Right atrium auricular region (tissue), 2 donors: Measurements from ENCODE around the gene MAP1B. TPM values are rescaled to one million over a fixed set of nuclear protein-coding genes. Genes with fewer than 3 reads are reported as not detected.

Source experiments
- DNase-seq: peaks from one replicate; pipeline ENCODE4 v3.0.0-alpha.2; 2019; ENCODE audit warnings: low spot score
- H3K27ac ChIP-seq, 2 donors: fragments of 200-600 bp; sonication (generic); 1 replicate in 1 of 2; 2 replicates in 1 of 2; pipeline ENCODE4 v1.5.1; 2016 to 2019
- H3K27me3 ChIP-seq, 2 donors: fragments of 200-600 bp; sonication (generic); one replicate each; pipeline versions ENCODE4 v1.5.1 to v1.6.0; 2017 to 2019
- H3K36me3 ChIP-seq: fragments of 200-600 bp; sonication (generic); one replicate; pipeline ENCODE4 v1.5.1; 2016
- H3K4me1 ChIP-seq, 2 donors: fragments of 200-600 bp; sonication (generic); one replicate each; pipeline versions ENCODE4 v1.5.1 to v1.6.0; 2017 to 2019
- H3K4me3 ChIP-seq, 2 donors: fragments of 200-600 bp; sonication (generic); 1 replicate in 1 of 2; 2 replicates in 1 of 2; pipeline ENCODE4 v1.5.1; 2017 to 2019; ENCODE audit warnings: mild to moderate bottlenecking in 1 of 2, moderate library complexity in 1 of 2
- H3K9me3 ChIP-seq, 2 donors: fragments of 200-600 bp; sonication (generic); one replicate each; pipeline ENCODE4 v1.5.1; 2019
- total RNA-seq, 2 donors: library from RNA; depleted of rRNA; stranded (reverse); fragments of >200 nt; gene quantifications; one replicate each; pipeline ENCODE4 v1.1.0, GENCODE V29; 2016
- TF ChIP-seq, protein P1 (sequence below), 2 donors: fragments of 200-600 bp; sonication (generic); IDR thresholded peaks; one replicate each; pipeline ENCODE4 v1.5.1; 2019; ENCODE audit warnings: antibody characterized with exemption in 2 of 2

MAP1B gene
- total RNA-seq, 2 donors from 2014 or later: 203 to 558 TPM

DNA sequence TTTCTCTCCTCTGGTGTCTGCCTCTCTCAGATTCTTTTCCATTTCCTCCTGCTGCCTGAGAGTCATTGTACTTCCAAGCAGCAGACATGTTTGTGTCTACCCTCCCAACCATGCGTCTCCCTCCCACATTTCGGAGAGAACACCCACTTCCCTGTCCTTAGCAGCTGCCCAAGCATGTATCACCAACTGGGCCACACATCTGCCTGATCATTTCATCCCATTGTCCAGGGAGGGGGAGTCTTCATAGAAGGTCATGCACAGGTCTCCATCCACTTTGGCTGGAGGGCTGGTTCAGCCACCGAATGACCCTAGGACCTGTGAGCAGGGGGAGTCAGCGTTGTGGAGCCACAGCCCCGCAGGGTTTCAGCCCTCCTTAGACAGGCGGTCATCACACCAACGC is 75.4 kb downstream of the MAP1B start:
- TF ChIP-seq, protein P1, sequence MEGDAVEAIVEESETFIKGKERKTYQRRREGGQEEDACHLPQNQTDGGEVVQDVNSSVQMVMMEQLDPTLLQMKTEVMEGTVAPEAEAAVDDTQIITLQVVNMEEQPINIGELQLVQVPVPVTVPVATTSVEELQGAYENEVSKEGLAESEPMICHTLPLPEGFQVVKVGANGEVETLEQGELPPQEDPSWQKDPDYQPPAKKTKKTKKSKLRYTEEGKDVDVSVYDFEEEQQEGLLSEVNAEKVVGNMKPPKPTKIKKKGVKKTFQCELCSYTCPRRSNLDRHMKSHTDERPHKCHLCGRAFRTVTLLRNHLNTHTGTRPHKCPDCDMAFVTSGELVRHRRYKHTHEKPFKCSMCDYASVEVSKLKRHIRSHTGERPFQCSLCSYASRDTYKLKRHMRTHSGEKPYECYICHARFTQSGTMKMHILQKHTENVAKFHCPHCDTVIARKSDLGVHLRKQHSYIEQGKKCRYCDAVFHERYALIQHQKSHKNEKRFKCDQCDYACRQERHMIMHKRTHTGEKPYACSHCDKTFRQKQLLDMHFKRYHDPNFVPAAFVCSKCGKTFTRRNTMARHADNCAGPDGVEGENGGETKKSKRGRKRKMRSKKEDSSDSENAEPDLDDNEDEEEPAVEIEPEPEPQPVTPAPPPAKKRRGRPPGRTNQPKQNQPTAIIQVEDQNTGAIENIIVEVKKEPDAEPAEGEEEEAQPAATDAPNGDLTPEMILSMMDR (IDR thresholded peaks at IDR 0.05): no peak
- H3K4me3 ChIP-seq: no peak overlapping the region
- H3K27ac ChIP-seq: no peak overlapping the region
- H3K27me3 ChIP-seq: no peaks in the 10 kb centered on the region
- H3K36me3 ChIP-seq: peaks cover 36% of the 10 kb centered on the region
- no peak for DNase-seq
- H3K4me1 ChIP-seq: peaks cover 0 to 60% of the 10 kb centered on the region in 2 donors
- H3K9me3 ChIP-seq: no peaks in the 10 kb centered on the region

DNA sequence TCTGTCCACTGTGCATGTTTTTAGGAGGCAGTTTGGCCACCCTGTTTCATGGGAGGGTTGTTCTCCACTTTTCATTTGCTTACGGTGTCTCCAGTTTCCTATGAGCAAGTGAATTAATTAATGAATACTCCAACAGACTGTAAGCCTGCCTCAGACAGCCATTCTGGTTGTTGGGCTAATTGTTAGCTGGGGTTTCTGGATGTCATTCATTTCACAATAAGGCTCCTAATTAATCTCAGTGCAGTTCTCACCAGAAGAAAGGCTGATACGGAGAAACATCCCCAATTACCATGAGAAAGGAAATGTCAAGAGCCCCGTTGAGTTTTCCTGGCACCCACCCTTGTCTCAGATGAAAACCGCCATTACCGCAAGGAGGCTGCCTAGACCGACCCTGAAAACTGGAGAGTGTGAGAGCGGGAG is 75.8 kb downstream of the MAP1B start:
- DNase-seq: no peak
- no peak overlapping the region for H3K4me3 ChIP-seq
- no peak overlapping the region for H3K27ac ChIP-seq
- H3K27me3 ChIP-seq: no peaks in the 10 kb centered on the region
- H3K36me3 ChIP-seq: peaks cover 40% of the 10 kb centered on the region
- peaks cover 0 to 60% of the 10 kb centered on the region in 2 donors for H3K4me1 ChIP-seq
- H3K9me3 ChIP-seq: no peaks in the 10 kb centered on the region
- TF ChIP-seq, protein P1 (IDR thresholded peaks at IDR 0.05): no peak

DNA sequence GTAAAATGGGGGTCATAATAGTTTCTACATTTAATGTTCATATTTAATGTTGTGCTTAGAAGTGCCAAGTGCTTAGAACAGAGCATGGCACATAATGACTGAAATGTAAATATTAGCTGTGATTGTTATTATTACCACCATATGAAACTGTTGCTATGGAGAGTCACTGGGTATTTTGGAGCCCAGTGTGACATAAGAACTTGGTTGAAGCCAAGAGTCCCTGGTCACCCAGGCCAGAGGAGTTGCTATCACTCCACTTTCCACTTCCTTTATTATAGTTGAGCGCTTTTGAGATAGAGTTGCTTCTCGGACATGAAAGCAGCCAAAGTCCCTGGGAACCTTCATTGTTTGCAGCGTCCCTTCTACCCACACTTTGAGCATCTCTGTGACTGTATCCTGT is 77.1 kb downstream of the MAP1B start:
- Histone ChIP-seq H3K4me3 (no peak overlapping the region), H3K27ac (no peak overlapping the region), H3K36me3 (peaks cover 49% of the 10 kb centered on the region), H3K9me3 (no peaks in the 10 kb centered on the region), H3K4me1 (peaks cover 0 to 55% of the 10 kb centered on the region in 2 donors), H3K27me3 (no peaks in the 10 kb centered on the region)
- TF ChIP-seq, protein P1 (IDR thresholded peaks at IDR 0.05): no peak
- DNase-seq: no peak

DNA sequence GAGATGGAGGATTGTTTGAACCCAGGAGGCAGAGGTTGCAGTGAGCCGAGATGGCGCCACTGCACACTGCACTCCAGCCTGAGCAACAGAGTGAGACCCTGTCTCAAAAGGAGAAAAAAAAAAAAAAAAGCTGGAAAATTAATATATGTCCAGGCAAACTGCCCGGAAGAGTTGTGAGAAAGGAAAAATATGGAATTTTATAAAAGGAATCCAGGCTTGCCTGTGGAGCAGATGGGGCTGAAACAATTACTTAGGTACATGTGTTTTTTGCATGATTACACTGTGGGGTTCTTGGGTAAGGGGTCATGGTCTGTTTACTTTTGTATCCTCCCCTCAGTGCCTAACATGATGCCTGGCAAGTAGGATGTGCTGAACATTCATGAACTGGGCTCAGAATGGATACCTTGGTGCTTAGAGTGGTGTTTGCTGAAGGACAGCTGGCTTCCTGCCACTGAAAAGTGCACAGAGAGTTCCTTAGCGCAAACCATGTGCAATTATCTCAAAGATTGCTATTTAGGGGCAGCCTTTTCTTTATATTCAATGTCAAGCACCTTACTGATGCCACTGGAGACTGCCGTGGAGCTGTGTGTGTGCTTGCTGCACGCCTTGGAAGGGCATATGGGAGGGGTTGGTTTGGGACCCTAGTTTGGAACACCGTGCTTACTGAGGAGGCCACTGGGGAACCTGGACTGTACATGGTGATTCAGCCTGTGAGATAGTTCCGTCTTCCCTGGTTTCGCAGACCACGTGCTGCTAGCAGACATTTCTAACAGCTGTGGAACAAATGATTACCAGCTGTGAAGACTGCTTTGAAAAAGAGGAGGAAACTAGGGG is 78.4 kb downstream of the MAP1B start:
- Histone ChIP-seq H3K4me3 (no peak overlapping the region), H3K36me3 (peaks cover 53% of the 10 kb centered on the region), H3K4me1 (peaks cover 0 to 55% of the 10 kb centered on the region in 2 donors), H3K27ac (no peak overlapping the region), H3K9me3 (no peaks in the 10 kb centered on the region), H3K27me3 (no peaks in the 10 kb centered on the region)
- no peak for DNase-seq
- TF ChIP-seq, protein P1 (IDR thresholded peaks at IDR 0.05): no peak

DNA sequence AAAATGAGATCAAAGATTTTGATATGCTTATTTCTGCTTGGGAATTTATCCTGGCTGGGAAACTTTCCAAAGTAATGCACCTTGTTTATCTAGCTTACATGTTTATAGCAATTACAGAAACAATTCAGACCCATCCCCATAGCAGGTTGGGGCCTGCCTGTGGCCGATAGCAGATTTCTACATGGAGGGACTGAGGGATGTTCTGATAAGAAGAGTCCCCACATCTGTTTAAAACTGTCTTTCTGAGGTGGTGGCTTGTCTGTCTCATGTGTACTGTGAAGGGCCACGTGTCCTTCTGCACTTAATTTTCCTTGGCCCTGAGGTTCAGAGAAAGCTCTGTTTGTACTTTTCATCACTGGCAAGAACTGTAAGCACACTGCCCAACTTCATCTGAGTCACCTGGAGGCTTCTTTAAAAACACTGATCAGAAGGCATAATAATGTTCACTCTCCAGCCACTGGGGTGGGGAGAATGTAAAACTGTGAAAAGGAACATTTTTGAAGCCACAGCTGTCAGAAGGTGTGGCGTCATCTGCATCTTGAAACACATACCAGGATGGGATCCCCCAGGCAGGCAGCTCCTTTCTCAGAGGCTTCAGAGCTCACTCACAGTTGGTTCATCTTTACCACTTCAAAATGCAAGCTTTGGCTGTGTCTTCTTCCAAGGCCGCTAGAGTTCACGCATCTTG is 80.3 kb downstream of the MAP1B start:
- Histone ChIP-seq H3K4me3 (no peak overlapping the region), H3K27me3 (no peaks in the 10 kb centered on the region), H3K27ac (no peak overlapping the region), H3K4me1 (peaks cover 0 to 62% of the 10 kb centered on the region in 2 donors), H3K9me3 (no peaks in the 10 kb centered on the region), H3K36me3 (peaks cover 53% of the 10 kb centered on the region)
- DNase-seq: no peak
- TF ChIP-seq, protein P1 (IDR thresholded peaks at IDR 0.05): no peak
